KMS-11 (cell line): ENCODE measurements around the gene ISG20L2.

Experiments used
- H2AFZ ChIP-seq: fragments of 200-600 bp; sonication (generic); 2 replicates; pipeline ENCODE4 v1.6.1; 2016; ENCODE audit warnings: antibody characterized with exemption, mixed run types, low read depth
- H3K27ac ChIP-seq: fragments of 200-600 bp; sonication (generic); 2 replicates; pipeline ENCODE4 v1.6.1; 2016; ENCODE audit warnings: mild to moderate bottlenecking, mixed run types
- H3K27me3 ChIP-seq: fragments of 200-600 bp; sonication (generic); 2 replicates; pipeline ENCODE4 v1.6.1; 2017; ENCODE audit warnings: mild to moderate bottlenecking, low read depth, mixed run types, moderate library complexity; ENCODE audit not compliant: insufficient read depth
- H3K36me3 ChIP-seq: fragments of 200-600 bp; sonication (generic); 2 replicates; pipeline ENCODE4 v1.6.1; 2017; ENCODE audit warnings: mild to moderate bottlenecking, mixed run types; ENCODE audit not compliant: insufficient read depth
- H3K4me1 ChIP-seq: fragments of 200-600 bp; sonication (generic); 2 replicates; pipeline ENCODE4 v1.6.1; 2016; ENCODE audit warnings: mild to moderate bottlenecking, low read depth, mixed run types; ENCODE audit not compliant: poor library complexity, severe bottlenecking
- H3K4me2 ChIP-seq: fragments of 200-600 bp; sonication (generic); 2 replicates; pipeline ENCODE4 v1.7.0; 2016; ENCODE audit warnings: mild to moderate bottlenecking, mixed run types
- H3K4me3 ChIP-seq: fragments of 200-600 bp; sonication (generic); IDR thresholded peaks from 2 replicates; pipeline ENCODE4 v1.6.1; 2017; ENCODE audit warnings: low read depth, low read length, mixed read lengths; ENCODE audit not compliant: insufficient read depth
- H3K79me2 ChIP-seq: fragments of 200-600 bp; sonication (generic); 2 replicates; pipeline ENCODE4 v1.6.1; 2016; ENCODE audit warnings: low read depth, mixed run types; ENCODE audit not compliant: insufficient read depth
- H3K9ac ChIP-seq: fragments of 200-600 bp; sonication (generic); 2 replicates; pipeline ENCODE4 v1.6.1; 2016; ENCODE audit warnings: mild to moderate bottlenecking, mixed run types
- H4K20me1 ChIP-seq: fragments of 200-600 bp; sonication (generic); 2 replicates; pipeline ENCODE4 v1.6.1; 2016; ENCODE audit warnings: mild to moderate bottlenecking, mixed run types; ENCODE audit not compliant: insufficient read depth
- TF ChIP-seq, protein P1 (sequence below): fragments of 200-600 bp; sonication (generic); conservative IDR thresholded peaks from 2 replicates; pipeline ENCODE4 v1.6.1; 2017; ENCODE audit warnings: low read depth, mild to moderate bottlenecking, antibody characterized with exemption, low read length, moderate library complexity, mixed read lengths

ISG20L2 gene

DNA sequence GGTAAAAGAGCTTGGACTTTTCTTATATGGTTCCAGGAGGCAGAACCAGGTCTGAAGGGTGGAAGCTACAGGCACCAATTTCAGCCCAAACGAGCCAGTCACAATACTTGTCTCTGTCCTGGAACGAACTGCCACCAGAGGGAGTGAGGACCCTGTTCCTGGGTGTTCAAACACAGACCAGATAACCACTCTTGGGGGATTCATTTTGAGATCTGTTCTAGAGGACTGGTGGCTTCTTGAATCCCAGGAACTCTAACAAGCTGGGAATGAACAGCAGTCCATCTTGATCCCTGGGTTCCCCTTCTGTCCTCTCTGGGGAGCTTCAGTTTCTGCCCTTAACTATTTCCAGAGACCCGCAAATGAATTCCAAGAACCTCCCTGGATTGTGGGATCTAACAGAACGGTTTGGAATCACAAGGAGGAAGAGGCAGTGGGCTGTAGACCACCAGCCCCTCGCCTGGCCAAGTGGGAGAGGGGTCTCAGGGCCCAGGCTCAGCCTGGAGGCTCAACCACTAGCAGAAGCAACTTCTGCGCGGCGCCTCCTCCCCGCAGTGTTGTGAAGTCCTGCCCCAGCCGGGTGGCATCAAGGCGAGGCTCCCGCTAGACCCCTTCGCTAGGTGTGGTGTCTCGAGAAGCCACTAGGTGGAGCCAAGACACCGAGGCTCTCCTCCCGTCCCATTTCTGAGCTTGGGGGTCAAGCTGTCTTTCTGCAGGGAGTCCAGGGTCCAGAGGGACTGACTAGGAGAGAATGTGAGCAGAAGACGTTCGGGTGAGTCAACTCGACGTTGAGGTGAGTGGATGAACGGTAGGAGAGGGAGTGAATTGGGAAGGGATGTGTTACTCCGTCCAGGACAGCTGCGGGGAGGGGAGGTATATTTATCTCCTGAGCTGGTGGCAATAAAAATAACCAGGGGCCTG, 39.3 kb downstream of the ISG20L2 start:
- no peak overlapping the region for H3K27ac ChIP-seq
- peak overlapping the region; percentile 36; the same call in 1 of the 2 replicates for H3K4me2 ChIP-seq
- peak overlapping the region; percentile 36; the same call in 1 of the 2 replicates for H2AFZ ChIP-seq
- no peaks in the 10 kb centered on the region for H3K36me3 ChIP-seq
- H3K27me3 ChIP-seq, result peaks cover 99% of the 10 kb centered on the region
- no peaks in the 10 kb centered on the region for H3K79me2 ChIP-seq
- peaks cover 19% of the 10 kb centered on the region for H3K4me1 ChIP-seq
- H3K9ac ChIP-seq, result no peak overlapping the region
- H3K4me3 ChIP-seq, result peak overlapping the region; percentile 90
- no peaks in the 10 kb centered on the region for H4K20me1 ChIP-seq
- TF ChIP-seq, protein P1, sequence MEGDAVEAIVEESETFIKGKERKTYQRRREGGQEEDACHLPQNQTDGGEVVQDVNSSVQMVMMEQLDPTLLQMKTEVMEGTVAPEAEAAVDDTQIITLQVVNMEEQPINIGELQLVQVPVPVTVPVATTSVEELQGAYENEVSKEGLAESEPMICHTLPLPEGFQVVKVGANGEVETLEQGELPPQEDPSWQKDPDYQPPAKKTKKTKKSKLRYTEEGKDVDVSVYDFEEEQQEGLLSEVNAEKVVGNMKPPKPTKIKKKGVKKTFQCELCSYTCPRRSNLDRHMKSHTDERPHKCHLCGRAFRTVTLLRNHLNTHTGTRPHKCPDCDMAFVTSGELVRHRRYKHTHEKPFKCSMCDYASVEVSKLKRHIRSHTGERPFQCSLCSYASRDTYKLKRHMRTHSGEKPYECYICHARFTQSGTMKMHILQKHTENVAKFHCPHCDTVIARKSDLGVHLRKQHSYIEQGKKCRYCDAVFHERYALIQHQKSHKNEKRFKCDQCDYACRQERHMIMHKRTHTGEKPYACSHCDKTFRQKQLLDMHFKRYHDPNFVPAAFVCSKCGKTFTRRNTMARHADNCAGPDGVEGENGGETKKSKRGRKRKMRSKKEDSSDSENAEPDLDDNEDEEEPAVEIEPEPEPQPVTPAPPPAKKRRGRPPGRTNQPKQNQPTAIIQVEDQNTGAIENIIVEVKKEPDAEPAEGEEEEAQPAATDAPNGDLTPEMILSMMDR, result peak; percentile 100

DNA sequence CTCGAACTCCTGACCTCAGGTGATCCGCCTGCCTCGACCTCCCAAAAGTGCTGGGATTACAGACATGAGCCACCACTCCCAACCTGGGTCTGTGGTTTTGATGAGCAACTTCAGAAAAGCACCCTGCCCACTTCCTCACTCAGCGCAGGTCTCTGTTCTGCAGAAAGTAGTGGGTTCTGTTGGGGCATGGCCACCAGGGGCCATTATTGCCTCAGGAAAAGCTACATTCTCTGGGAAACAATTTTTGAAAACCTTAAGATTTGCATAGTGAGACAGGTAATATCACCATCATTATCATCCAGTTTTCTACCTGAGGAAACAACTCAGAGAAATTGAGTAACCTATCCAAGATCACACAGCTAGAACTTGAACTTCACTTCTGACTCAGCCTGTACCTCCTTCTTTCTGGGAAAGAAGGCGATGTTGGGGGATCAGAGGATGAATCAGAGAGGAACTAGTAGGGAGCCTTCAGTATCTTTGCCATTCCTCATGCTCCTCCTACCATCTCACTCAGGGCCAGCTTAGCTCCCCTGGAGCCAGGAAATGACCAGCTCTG, 44.3 kb downstream of the ISG20L2 start:
- H3K79me2 ChIP-seq, result no peaks in the 10 kb centered on the region
- no peaks in the 10 kb centered on the region for H3K36me3 ChIP-seq
- peaks cover 7% of the 10 kb centered on the region for H3K4me1 ChIP-seq
- H3K27me3 ChIP-seq, result peaks cover 99% of the 10 kb centered on the region
- no peak overlapping the region for H3K4me3 ChIP-seq
- no peak overlapping the region for H3K4me2 ChIP-seq
- no peaks in the 10 kb centered on the region for H4K20me1 ChIP-seq
- no peak overlapping the region for H2AFZ ChIP-seq
- TF ChIP-seq, protein P1, result no peak
- H3K27ac ChIP-seq, result no peak overlapping the region
- H3K9ac ChIP-seq, result no peak overlapping the region

DNA sequence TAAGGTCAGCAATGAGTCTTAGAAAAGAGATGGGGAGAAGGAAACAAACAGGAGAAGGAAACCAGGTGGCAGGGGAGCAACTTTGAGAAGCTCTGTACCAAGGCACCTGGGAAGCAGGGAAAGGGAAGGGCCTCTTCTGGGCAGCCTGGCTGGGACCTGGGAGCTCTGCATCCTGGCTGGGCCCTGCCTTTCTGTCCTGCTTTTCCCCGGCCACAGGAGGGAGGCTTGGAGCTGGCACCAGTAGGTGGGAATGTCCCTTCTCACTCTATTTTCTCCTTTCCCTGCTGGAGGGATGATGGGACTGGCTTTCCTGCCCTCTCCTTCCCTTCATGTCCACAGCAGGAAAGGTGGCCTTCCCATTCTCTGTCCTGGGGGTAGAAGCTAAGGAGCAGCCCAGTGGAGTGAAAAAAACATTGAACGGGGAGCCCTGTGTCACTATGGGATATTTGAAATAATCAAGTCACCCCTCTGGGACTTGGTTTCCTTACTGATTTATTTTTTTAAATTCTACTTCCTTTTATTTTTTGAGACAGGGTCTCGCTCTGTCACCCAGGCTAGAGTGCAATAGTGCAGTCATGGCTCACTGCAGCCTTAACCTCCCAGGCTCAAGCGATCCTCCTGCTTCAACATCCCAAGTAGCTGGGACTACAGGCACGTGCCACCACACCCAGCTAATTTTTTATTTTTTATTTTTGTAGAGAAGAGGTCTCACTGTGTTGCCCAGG, 46.2 kb downstream of the ISG20L2 start:
- TF ChIP-seq, protein P1, result no peak

DNA sequence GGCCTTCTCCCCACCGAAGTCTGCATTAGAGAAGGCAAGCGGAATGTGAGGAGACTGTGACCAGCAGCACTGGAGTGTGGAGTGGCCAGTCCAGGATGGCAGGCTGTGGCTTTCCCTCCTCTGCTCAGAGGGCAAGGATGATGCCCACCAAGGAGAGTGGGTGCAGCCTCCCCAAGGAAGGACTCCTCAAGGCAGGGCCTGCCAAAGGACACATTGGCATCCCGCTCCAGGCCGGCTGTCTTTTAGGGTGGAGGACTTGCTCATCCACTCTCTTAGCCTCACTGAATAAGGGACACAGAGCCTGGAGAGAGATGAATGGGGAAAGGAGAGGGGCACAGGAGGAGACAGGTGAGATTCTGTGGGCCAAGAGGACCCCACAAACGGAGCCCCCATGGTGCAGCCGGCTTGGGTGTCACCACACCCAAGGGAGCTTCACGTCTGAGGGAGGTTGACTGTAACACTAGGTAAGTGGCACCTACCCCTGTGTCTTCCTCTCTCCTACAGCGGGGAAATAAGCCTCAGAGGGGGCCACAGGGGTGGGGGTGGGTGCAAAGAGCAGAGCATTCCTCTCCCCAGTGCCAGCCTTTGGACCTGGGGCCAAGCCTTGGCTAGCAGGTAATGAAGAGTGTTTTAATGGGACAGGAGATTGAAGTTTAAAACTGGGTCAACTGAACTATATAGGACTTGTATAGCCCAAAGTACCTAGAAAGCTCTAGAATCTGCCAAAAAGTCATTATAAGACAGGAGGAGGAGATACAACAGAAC, 47.2 kb downstream of the ISG20L2 start:
- Histone ChIP-seq H3K79me2 (no peaks in the 10 kb centered on the region), H4K20me1 (no peaks in the 10 kb centered on the region), H3K27ac (no peak overlapping the region), H3K9ac (no peak overlapping the region), H3K4me2 (no peak overlapping the region), H3K4me3 (no peak overlapping the region), H2AFZ (no peak overlapping the region), H3K36me3 (no peaks in the 10 kb centered on the region), H3K27me3 (peaks cover 99% of the 10 kb centered on the region), H3K4me1 (no peaks in the 10 kb centered on the region)
- TF ChIP-seq, protein P1, result no peak

More for the DNA sequence above, 46.2 kb downstream of the ISG20L2 start:
- H3K36me3 ChIP-seq, result no peaks in the 10 kb centered on the region
- no peak overlapping the region for H3K27ac ChIP-seq
- H3K4me2 ChIP-seq, result no peak overlapping the region
- no peaks in the 10 kb centered on the region for H3K79me2 ChIP-seq
- H3K4me1 ChIP-seq, result no peaks in the 10 kb centered on the region
- H4K20me1 ChIP-seq, result no peaks in the 10 kb centered on the region
- peaks cover 99% of the 10 kb centered on the region for H3K27me3 ChIP-seq
- no peak overlapping the region for H2AFZ ChIP-seq
- no peak overlapping the region for H3K4me3 ChIP-seq
- no peak overlapping the region for H3K9ac ChIP-seq
